Activated B cell treated with CpG ODN at 0.5 μM for 24 hours (primary cell): ENCODE measurements around the gene MGLL. TPM values are rescaled to one million over a fixed set of nuclear protein-coding genes. Genes with fewer than 3 reads are reported as not detected.

Source experiments
- ATAC-seq: fragments of 200-7000 bp; cut with Tn5 transposase; one replicate; pipeline ENCODE4 v1.10.0; 2021; ENCODE audit warnings: low read depth, mild to moderate bottlenecking, moderate library complexity
- CTCF ChIA-PET: fragments of 350-600 bp; sonication (Branson Sonifier 250); formaldehyde crosslinking; loops from one replicate; lab custom pipeline; 2021; ENCODE audit warnings: antibody characterized with exemption; lab: Charles Lee
- POLR2A ChIA-PET: fragments of 350-600 bp; sonication (Branson Sonifier 250); formaldehyde crosslinking; loops from one replicate; lab custom pipeline; 2021; ENCODE audit warnings: antibody characterized with exemption; lab: Charles Lee
- DNase-seq: peaks from one replicate; pipeline ENCODE4 v3.0.0; 2022
- H3K27ac Mint-ChIP-seq: one replicate; pipeline ENCODE4 v1.8.0; 2020; ENCODE audit warnings: mixed read lengths
- H3K27me3 Mint-ChIP-seq: one replicate; pipeline ENCODE4 v1.8.0; 2021; ENCODE audit warnings: mixed read lengths
- H3K36me3 Mint-ChIP-seq: one replicate; pipeline ENCODE4 v1.8.0; 2021; ENCODE audit warnings: low read depth, mixed read lengths
- H3K4me1 Mint-ChIP-seq: one replicate; pipeline ENCODE4 v1.8.0; 2021; ENCODE audit warnings: mixed read lengths
- H3K4me3 Mint-ChIP-seq: one replicate; pipeline ENCODE4 v1.8.0; 2020; ENCODE audit warnings: mild to moderate bottlenecking, mixed read lengths
- H3K9me3 Mint-ChIP-seq: one replicate; pipeline ENCODE4 v1.8.0; 2020; ENCODE audit warnings: mixed read lengths
- intact Hi-C: fragments of 100-400 bp; cut with micrococcal nuclease; formaldehyde crosslinking; loops from one replicate; pipeline ENCODE4 v1.15.1; 2024
- total RNA-seq: library from RNA; stranded (reverse); gene quantifications from 2 replicates; pipeline ENCODE4 v1.2.3, GENCODE V29; 2022
- TF ChIP-seq, protein P1 (sequence below): fragments of 200-600 bp; IDR thresholded peaks from one replicate; pipeline ENCODE4 v1.8.0; 2022; ENCODE audit warnings: antibody characterized with exemption, mild to moderate bottlenecking

MGLL gene
- total RNA-seq, 1 donor from 2014 or later = 19.1 TPM

DNA sequence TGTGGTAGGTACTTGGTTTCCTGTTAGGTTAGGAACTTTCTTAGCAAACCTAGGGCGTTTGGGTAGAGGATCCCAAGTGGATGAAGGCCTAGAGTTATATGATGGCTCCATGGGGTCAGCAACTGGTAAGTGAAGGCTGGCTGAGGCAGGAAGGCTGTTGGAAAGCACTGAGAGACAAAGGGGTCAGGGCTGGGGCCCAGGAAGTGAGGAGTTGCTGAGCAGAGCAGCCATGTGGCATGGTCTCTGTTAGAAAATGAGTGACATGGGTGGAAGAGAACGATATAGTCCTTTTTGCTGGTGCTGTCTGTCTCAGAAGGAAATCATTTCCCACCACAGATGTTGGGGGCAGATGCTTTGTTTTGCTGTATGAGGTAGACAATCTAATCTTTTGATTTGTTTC lies 34.5 kb upstream of the MGLL start:
- no peaks in the 10 kb centered on the region for H3K36me3 Mint-ChIP-seq
- ATAC-seq (no peak), DNase-seq (no peak)
- TF ChIP-seq, protein P1, sequence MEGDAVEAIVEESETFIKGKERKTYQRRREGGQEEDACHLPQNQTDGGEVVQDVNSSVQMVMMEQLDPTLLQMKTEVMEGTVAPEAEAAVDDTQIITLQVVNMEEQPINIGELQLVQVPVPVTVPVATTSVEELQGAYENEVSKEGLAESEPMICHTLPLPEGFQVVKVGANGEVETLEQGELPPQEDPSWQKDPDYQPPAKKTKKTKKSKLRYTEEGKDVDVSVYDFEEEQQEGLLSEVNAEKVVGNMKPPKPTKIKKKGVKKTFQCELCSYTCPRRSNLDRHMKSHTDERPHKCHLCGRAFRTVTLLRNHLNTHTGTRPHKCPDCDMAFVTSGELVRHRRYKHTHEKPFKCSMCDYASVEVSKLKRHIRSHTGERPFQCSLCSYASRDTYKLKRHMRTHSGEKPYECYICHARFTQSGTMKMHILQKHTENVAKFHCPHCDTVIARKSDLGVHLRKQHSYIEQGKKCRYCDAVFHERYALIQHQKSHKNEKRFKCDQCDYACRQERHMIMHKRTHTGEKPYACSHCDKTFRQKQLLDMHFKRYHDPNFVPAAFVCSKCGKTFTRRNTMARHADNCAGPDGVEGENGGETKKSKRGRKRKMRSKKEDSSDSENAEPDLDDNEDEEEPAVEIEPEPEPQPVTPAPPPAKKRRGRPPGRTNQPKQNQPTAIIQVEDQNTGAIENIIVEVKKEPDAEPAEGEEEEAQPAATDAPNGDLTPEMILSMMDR = no peak
- no peaks in the 10 kb centered on the region for H3K9me3 Mint-ChIP-seq
- ChIA-PET POLR2A (interaction anchor here (1.1 kb wide), 1 partner anchor 21 kb away, joined by 3 read pairs; no protein-coding TSS in a partner anchor), CTCF (interaction anchor here (1.1 to 1.7 kb wide), 3 partner anchors 108 to 206 kb away, joined by 3 to 4 read pairs (median 4); no protein-coding TSS in a partner anchor)
- H3K27ac Mint-ChIP-seq = no peak overlapping the region
- intact Hi-C loops = loop anchor here (1.0 to 2.0 kb wide), 3 partner anchors 66 to 204 kb away; no protein-coding TSS in a partner anchor
- no peaks in the 10 kb centered on the region for H3K4me1 Mint-ChIP-seq
- no peak overlapping the region for H3K4me3 Mint-ChIP-seq
- H3K27me3 Mint-ChIP-seq = no peaks in the 10 kb centered on the region

DNA sequence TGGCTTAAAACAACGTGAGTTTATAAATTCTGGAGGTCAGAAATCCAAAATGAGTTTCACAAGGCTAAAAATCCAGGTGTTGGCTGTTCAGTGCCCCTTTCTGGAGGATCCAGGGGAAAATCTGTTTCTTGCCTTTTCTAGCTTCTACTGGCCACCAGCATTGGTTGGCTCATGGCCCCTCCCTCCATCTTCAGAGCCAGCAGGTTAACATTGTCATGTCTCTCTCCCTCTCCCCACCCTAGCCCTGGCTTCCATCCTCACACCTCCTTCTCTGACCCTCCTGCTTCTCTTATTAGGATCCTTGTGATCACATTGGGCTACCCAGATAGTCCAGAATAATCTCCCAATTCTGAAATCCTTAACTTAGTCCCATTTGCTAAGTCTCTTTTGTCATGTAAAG lies 32.9 kb upstream of the MGLL start:
- ChIA-PET CTCF (interaction anchor here (0.9 kb wide), 1 partner anchor 65 kb away, joined by 4 read pairs; no protein-coding TSS in a partner anchor), POLR2A (no interaction called here)
- no peaks in the 10 kb centered on the region for H3K4me1 Mint-ChIP-seq
- TF ChIP-seq, protein P1 = no peak
- ATAC-seq = no peak
- no peaks in the 10 kb centered on the region for H3K27me3 Mint-ChIP-seq
- intact Hi-C loops = no loop called here
- no peak for DNase-seq
- no peaks in the 10 kb centered on the region for H3K9me3 Mint-ChIP-seq
- no peaks in the 10 kb centered on the region for H3K36me3 Mint-ChIP-seq
- H3K27ac Mint-ChIP-seq = no peak overlapping the region
- H3K4me3 Mint-ChIP-seq = no peak overlapping the region

DNA sequence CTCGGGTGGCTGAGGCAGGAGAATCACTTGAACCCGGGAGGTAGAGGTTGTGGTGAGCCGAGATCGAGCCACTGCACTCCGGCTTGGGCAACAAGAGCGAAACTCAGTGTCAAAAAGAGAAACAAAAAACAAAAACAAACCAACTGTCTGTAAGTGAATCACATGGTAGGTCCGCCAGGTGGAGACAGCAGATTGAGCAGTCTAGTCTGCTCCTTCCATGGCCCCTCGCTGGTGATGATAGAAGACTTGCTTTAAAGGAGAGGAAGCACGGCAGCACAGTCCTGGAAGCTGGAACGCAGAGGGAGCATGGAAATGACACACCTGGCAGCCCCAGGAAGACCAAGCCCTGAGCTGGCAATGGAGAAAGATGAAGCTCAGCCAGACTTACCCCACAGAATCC lies 31.4 kb upstream of the MGLL start:
- ATAC-seq = no peak

DNA sequence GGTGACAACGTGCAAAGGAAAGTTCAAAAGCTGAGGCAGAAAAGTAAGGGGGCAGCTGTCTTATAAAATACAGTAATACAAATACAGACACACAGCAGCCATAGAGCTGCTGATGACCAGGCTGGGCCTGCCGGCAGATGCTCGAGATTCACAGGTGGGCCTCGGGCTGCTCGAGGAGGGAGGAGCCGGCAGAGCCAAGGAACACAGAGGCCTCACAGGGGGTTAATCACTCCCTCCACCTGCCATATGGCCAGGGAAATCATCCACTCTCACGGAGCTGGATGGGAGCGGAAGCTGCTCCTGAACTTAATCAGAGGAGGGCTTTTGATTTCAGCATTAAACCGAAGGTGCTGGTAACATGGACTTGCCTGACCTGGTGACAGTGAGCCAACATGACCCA lies 29.6 kb upstream of the MGLL start:
- TF ChIP-seq, protein P1 = no peak

More for the DNA sequence above, 31.4 kb upstream of the MGLL start:
- Mint-ChIP-seq H3K4me3 (no peak overlapping the region), H3K9me3 (no peaks in the 10 kb centered on the region), H3K27ac (no peak overlapping the region), H3K27me3 (no peaks in the 10 kb centered on the region), H3K36me3 (no peaks in the 10 kb centered on the region), H3K4me1 (no peaks in the 10 kb centered on the region)
- POLR2A ChIA-PET = no interaction called here
- TF ChIP-seq, protein P1 = no peak
- no peak for DNase-seq
- intact Hi-C loops = no loop called here
- CTCF ChIA-PET = no interaction called here

DNA sequence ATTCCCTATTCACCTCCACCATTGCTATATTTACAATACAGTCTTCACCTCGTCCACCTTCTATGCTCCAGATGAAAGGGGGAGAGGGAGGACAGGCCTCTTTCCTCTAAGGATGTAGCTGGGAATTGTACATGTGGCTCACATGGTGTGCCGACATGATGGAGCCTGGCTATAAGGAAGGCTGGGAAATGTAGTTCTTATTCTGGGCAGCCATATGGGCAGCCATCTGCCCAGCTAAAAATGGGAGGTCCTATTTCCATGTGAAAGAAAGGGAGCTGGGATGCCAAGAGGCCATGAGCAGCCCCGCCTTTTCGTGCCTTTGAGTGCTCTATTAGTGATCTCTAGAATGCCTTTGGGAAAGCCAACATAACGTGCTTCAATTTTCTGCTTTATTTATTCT lies 27.1 kb upstream of the MGLL start:
- CTCF ChIA-PET = no interaction called here

More for the DNA sequence above, 29.6 kb upstream of the MGLL start:
- Mint-ChIP-seq H3K4me3 (no peak overlapping the region), H3K9me3 (no peaks in the 10 kb centered on the region), H3K36me3 (no peaks in the 10 kb centered on the region), H3K27ac (no peak overlapping the region), H3K27me3 (no peaks in the 10 kb centered on the region), H3K4me1 (no peaks in the 10 kb centered on the region)
- no peak for DNase-seq
- ChIA-PET POLR2A (no interaction called here), CTCF (no interaction called here)
- no peak for ATAC-seq
- intact Hi-C loops = no loop called here

More for the DNA sequence above, 27.1 kb upstream of the MGLL start:
- peaks cover 8% of the 10 kb centered on the region for H3K4me1 Mint-ChIP-seq
- TF ChIP-seq, protein P1 = no peak
- DNase-seq = no peak
- H3K9me3 Mint-ChIP-seq = no peaks in the 10 kb centered on the region
- intact Hi-C loops = no loop called here
- no peak overlapping the region for H3K4me3 Mint-ChIP-seq
- H3K36me3 Mint-ChIP-seq = no peaks in the 10 kb centered on the region
- no peak overlapping the region for H3K27ac Mint-ChIP-seq
- no peaks in the 10 kb centered on the region for H3K27me3 Mint-ChIP-seq
- no peak for ATAC-seq
- POLR2A ChIA-PET = no interaction called here
